ENCODE data around the gene RAP1A. TPM values are rescaled to one million over a fixed set of nuclear protein-coding genes. Genes with fewer than 3 reads are reported as not detected.
A peak's percentile ranks its signal among the peaks of the same experiment; 100 is the strongest.
"Not testable (repeated sequence)": the region's sequence is repeated elsewhere in the genome, so short reads cannot be mapped to it uniquely, and the experiment has no call there.

Gene RAP1A
- total RNA-seq, 2 donors from 2014 or later, result 109 to 112 TPM

DNA sequence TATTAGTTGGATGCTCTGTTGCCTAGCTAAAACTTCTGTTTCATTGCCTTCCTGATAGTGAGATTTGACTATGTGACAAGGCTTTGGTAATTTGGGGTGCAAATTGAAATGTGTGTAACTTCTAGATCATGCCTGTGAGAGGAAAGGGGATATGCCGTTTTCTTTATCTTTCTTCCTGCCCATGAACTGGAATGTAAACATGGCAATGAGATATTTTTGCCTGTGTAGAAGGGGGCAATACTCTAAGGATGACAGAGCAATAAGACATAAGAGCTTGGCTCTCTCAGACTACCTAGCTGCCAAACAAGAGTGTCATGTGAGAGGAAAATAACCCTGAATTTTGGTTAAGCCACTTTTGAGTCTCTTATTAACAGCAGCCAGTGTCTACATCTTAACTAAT lies 49.7 kb downstream of the RAP1A start:
- no peaks in the 10 kb centered on the region for H3K27me3 Mint-ChIP-seq
- no peak for DNase-seq
- H3K27ac Mint-ChIP-seq, result peak overlapping the region; percentile 93
- no peaks in the 10 kb centered on the region for H3K9me3 ChIP-seq (ENCODE audit: control insufficient read depth, low read length, poor library complexity, severe bottlenecking)
- H3K4me3 Mint-ChIP-seq, result no peak overlapping the region
- peaks cover 55% of the 10 kb centered on the region for H3K4me1 Mint-ChIP-seq
- no peak for ATAC-seq
- H3K36me3 Mint-ChIP-seq (ENCODE audit: low read depth), result peaks cover 5% of the 10 kb centered on the region

DNA sequence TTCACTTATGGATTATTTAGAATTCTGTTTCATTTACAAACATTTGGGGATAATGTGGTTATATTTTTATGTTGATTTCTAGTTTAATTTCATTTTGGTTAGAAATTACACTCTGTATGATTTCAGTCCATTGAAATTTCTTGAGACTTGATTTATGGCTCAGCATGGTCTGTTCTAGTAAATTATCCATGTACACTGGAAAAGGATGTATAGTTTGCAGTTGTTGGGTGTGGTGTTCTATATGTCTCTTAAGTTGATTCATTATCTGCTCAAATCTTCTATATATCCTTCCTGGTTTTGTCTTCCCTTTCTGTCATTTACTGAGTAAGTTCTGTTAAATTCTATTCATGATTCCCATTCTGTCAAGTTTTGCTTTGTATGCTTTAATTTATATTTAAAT lies 52.3 kb downstream of the RAP1A start:
- ATAC-seq (no peak), DNase-seq (no peak)
- H3K27me3 Mint-ChIP-seq, result no peaks in the 10 kb centered on the region
- peaks cover 7% of the 10 kb centered on the region for H3K36me3 Mint-ChIP-seq (ENCODE audit: low read depth)
- H3K4me1 Mint-ChIP-seq, result peaks cover 45% of the 10 kb centered on the region
- H3K9me3 ChIP-seq (ENCODE audit: control insufficient read depth, low read length, poor library complexity, severe bottlenecking), result no peaks in the 10 kb centered on the region
- peak overlapping the region; percentile 83 for H3K27ac Mint-ChIP-seq
- no peak overlapping the region for H3K4me3 Mint-ChIP-seq

DNA sequence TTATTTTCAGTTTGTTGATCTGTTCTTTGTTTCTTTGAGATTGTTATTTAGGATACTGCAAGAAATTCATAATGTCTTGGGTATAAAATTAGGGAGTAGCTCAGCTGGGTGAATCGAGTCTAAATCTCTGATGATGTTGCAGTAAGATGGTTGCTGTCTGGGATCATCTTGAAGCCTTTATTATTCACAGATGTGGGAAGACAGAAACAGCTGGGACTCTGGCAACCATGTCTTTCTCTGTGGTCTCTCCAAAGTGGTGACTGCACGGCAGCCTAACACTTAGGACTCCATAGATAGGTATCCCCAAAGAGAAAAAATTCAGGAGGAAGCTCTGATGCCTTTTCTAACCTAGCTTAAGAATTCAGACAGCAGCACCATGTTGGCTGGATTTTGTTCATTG lies 52.7 kb downstream of the RAP1A start:
- ATAC-seq (no peak), DNase-seq (no peak)
- H3K27me3 Mint-ChIP-seq, result no peaks in the 10 kb centered on the region
- H3K4me1 Mint-ChIP-seq, result peaks cover 43% of the 10 kb centered on the region
- peak overlapping the region; percentile 83 for H3K27ac Mint-ChIP-seq
- no peaks in the 10 kb centered on the region for H3K9me3 ChIP-seq (ENCODE audit: control insufficient read depth, low read length, poor library complexity, severe bottlenecking)
- H3K36me3 Mint-ChIP-seq (ENCODE audit: low read depth), result peaks cover 7% of the 10 kb centered on the region
- H3K4me3 Mint-ChIP-seq, result no peak overlapping the region

DNA sequence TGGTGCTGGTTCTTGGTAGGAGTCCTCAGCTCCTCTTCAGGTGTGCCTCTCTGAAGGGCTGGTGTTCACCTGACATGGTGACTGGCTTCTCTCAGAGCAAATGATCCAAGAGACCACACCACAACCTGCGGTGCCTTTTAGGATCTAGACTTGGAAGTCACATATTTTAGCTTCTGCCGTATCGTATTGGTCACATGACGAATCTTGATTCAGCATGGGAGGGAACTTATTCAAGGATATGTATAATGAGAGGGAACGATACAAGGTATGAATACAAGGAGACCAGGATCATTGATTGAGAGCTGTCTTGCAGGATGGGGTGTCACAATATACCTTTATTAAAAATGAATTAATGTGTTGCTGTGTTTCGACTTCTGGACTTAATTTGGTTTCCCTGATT lies 58.0 kb downstream of the RAP1A start:
- ATAC-seq (no peak), DNase-seq (no peak)
- peaks cover 2% of the 10 kb centered on the region for H3K36me3 Mint-ChIP-seq (ENCODE audit: low read depth)
- peak overlapping the region; percentile 8 for H3K27ac Mint-ChIP-seq
- H3K4me3 Mint-ChIP-seq, result no peak overlapping the region
- peaks cover 11% of the 10 kb centered on the region for H3K4me1 Mint-ChIP-seq
- no peaks in the 10 kb centered on the region for H3K27me3 Mint-ChIP-seq
- no peaks in the 10 kb centered on the region for H3K9me3 ChIP-seq (ENCODE audit: control insufficient read depth, low read length, poor library complexity, severe bottlenecking)

DNA sequence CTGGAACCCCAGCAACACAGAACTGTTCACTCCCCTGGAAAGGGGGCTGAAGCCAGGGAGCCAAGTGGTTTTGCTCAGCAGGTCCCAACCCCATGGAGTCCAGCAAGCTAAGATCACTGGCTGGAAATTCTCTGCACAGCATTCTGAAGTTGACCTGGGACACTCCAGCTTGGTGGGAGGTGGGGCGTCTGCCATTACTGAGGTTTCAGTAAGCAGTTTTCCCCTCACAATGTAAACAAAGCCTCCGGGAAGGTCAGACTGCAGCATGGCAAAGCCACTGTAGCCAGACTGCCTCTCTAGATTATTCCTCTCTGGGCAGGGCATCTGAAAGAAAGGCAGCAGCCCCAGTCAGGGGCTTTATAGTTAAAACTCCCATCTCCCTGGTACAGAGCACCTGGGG lies 60.0 kb downstream of the RAP1A start:
- H3K4me3 Mint-ChIP-seq, result no peak overlapping the region
- H3K36me3 Mint-ChIP-seq (ENCODE audit: low read depth), result peaks cover 2% of the 10 kb centered on the region
- H3K4me1 Mint-ChIP-seq, result peaks cover 3% of the 10 kb centered on the region
- no peak for ATAC-seq
- H3K9me3 ChIP-seq (ENCODE audit: control insufficient read depth, low read length, poor library complexity, severe bottlenecking), result no peaks in the 10 kb centered on the region
- no peaks in the 10 kb centered on the region for H3K27me3 Mint-ChIP-seq
- H3K27ac Mint-ChIP-seq, result no peak overlapping the region
- DNase-seq, result no peak

DNA sequence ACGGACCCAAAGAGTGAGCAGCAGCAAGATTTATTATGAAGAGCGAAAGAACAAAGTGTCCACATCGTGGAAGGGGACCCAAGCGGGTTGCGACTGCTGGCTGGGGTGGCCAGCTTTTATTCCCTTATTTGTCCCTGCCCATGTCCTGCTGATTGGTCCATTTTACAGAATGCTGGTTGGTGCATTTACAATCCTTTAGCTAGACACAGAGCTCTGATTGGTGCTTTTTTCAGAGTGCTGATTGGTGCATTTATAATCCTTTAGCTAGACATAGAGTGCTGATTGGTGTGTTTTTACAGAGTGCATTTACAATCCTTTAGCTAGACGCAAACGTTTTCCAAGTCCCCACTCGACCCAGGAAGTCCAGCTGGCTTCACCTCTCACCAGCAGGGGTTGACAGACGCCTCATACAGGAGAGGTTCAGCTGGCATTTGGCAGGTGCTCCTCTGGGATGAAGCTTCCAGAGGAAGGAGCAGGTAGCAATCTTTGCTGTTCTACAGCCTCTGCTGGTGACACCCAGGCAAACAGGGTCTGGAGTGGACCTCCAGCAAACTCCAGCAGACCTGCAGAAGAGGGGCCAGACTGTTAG lies 60.7 kb downstream of the RAP1A start:
- H3K36me3 Mint-ChIP-seq (ENCODE audit: low read depth); H3K4me1 Mint-ChIP-seq; H3K9me3 ChIP-seq (ENCODE audit: control insufficient read depth, low read length, poor library complexity, severe bottlenecking); H3K27me3 Mint-ChIP-seq; ATAC-seq; DNase-seq; H3K4me3 Mint-ChIP-seq; H3K27ac Mint-ChIP-seq: not testable (repeated sequence)

DNA sequence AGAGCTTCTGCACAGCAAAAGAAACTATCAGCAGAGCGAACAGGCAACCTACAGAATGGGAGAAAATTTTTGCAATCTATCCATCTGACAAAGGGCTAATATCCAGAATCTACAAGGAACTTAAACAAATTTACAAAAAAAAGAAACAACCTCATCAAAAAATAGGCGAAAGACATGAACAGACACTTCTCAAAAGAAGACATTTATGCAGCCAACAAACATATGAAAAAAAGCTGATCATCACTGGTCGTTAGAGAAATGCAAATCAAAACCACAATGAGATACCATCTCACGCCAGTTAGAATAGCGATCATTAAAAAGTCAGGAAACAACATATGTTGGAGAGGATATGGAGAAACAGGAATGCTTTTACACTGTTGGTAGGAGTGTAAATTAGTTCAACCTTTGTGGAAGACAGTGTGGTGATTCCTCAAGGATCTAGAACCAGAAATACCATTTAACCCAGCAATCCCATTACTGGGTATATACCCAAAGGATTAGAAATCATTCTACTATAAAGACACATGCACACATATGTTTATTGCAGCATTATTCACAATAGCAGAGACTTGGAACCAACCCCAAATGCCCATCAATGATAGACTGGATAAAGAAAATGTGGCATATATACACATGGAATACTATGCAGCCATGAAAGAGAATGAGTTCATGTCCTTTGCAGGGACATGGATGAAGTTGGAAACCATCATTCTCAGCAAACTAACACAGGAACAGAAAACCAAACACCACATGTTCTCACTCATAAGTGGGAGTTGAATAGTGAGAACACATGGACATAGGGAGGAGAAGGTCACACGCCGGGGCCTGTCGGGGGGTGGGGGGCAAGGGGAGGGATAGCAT lies 65.9 kb downstream of the RAP1A start:
- not testable (repeated sequence) for H3K27me3 Mint-ChIP-seq; H3K4me3 Mint-ChIP-seq; DNase-seq; H3K36me3 Mint-ChIP-seq (ENCODE audit: low read depth); H3K27ac Mint-ChIP-seq; ATAC-seq; H3K9me3 ChIP-seq (ENCODE audit: control insufficient read depth, low read length, poor library complexity, severe bottlenecking)
- peaks cover 20% of the 10 kb centered on the region for H3K4me1 Mint-ChIP-seq

DNA sequence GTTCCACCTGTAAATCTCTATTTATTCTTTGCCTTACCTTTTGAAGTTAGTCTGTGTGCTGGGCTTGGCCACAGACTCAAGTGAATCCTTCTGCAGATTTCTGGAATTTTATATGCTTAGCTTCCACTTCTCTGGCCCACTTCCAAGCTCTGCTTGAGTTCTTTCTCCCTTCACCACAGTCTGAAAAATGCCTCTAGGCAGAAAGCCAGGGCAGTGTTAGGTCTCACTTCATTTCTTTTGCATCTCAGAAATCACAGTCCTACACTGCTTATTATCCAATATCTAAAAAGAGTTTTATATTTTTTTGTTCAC lies 70.7 kb downstream of the RAP1A start:
- Mint-ChIP-seq H3K4me3 (peak overlapping the region; percentile 62), H3K36me3 (ENCODE audit: low read depth) (peaks cover 18% of the 10 kb centered on the region), H3K27me3 (no peaks in the 10 kb centered on the region), H3K27ac (peak overlapping the region; percentile 90), H3K4me1 (peaks cover 37% of the 10 kb centered on the region)
- no peaks in the 10 kb centered on the region for H3K9me3 ChIP-seq (ENCODE audit: control insufficient read depth, low read length, poor library complexity, severe bottlenecking)
- ATAC-seq (no peak), DNase-seq (no peak)

DNA sequence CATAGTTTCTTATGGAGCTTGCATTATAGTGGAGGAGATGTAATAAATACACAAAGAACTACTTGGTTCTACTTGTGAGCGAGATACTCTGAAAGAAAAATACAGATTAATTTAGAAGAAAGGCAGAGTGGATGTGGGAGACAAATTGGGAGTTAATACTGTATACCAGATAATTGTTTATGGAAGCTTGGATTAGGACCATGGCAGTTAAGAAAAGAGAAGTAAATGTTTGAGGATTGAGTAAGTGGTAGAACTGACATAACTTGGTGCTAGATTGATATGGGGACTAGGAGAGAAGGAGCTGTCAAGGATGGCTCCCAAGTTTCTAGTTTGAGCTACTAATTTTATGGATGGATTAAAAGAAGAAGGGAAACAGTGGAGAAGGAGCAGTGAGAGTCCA lies 72.3 kb downstream of the RAP1A start:
- no peak overlapping the region for H3K4me3 Mint-ChIP-seq
- H3K4me1 Mint-ChIP-seq, result peaks cover 37% of the 10 kb centered on the region
- no peak for DNase-seq
- no peak for ATAC-seq
- no peaks in the 10 kb centered on the region for H3K9me3 ChIP-seq (ENCODE audit: control insufficient read depth, low read length, poor library complexity, severe bottlenecking)
- H3K27ac Mint-ChIP-seq, result peak overlapping the region; percentile 90
- no peaks in the 10 kb centered on the region for H3K27me3 Mint-ChIP-seq
- peaks cover 18% of the 10 kb centered on the region for H3K36me3 Mint-ChIP-seq (ENCODE audit: low read depth)

DNA sequence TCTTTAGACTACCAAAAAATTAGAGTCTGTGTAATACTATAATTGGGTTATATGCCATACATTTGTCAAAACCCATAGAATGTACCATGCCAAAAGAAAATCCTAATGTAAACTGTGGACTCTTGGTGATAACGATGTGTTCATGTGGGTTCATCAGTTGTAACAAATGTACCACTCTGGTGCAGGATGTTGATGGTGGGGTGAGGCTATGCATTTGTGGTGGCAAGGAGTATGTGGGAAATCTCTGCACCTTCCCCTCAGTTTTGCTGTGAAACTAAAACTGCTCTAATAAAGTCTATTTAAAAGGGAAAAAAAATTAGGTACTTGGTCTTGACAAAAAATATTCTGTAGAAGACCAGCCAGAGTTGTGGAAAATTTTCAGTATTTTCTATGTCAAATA lies 76.2 kb downstream of the RAP1A start:
- Mint-ChIP-seq H3K27me3 (no peaks in the 10 kb centered on the region), H3K36me3 (ENCODE audit: low read depth) (peaks cover 24% of the 10 kb centered on the region), H3K27ac (peak overlapping the region; percentile 63), H3K4me3 (no peak overlapping the region), H3K4me1 (peaks cover 37% of the 10 kb centered on the region)
- no peaks in the 10 kb centered on the region for H3K9me3 ChIP-seq (ENCODE audit: control insufficient read depth, low read length, poor library complexity, severe bottlenecking)
- no peak for DNase-seq
- ATAC-seq, result no peak

DNA sequence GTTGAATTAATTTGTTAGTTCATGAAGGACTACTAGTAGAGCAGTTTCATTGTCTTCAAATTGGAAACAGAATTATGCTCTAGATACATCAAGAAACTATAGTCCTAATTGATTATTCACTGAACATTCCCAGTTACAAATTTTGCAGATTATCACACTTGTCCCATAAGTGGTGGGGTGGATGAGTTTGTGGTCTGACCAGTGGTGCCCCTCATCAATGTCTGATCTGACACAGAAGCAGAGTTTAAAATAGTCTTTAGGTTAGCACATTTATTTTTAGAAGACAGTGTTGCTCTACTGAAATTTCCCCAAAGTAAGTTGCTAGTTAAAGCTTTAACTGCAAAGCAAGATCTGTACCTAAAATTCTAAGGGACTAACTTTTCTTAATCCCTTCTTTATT lies 76.7 kb downstream of the RAP1A start:
- Mint-ChIP-seq H3K27ac (peak overlapping the region; percentile 63), H3K27me3 (no peaks in the 10 kb centered on the region), H3K4me1 (peaks cover 39% of the 10 kb centered on the region), H3K36me3 (ENCODE audit: low read depth) (peaks cover 29% of the 10 kb centered on the region), H3K4me3 (no peak overlapping the region)
- no peak for DNase-seq
- ATAC-seq, result no peak
- H3K9me3 ChIP-seq (ENCODE audit: control insufficient read depth, low read length, poor library complexity, severe bottlenecking), result no peaks in the 10 kb centered on the region

DNA sequence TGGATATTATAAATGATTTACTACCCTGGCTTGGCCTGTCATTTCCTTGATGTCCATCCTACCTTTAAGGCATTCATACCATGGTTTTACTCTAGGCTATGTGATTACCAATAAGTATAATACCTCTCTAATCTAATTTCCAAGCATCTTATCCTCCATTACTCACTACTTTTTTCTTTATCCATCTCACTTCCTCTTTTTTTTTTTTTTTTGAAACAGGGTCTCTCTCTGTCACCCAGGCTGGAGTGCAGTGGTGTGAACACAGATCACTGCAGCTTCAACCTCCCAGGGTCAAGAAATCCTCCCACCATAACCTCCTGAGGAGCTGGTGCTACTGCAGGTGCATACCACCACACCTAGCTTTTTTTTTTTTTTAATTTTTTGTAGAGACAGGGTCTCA lies 79.7 kb downstream of the RAP1A start:
- H3K9me3 ChIP-seq (ENCODE audit: control insufficient read depth, low read length, poor library complexity, severe bottlenecking), result no peaks in the 10 kb centered on the region
- Mint-ChIP-seq H3K27me3 (no peaks in the 10 kb centered on the region), H3K4me3 (no peak overlapping the region), H3K27ac (peak overlapping the region; percentile 92), H3K4me1 (peaks cover 26% of the 10 kb centered on the region), H3K36me3 (ENCODE audit: low read depth) (peaks cover 19% of the 10 kb centered on the region)
- DNase-seq (no peak), ATAC-seq (no peak)

DNA sequence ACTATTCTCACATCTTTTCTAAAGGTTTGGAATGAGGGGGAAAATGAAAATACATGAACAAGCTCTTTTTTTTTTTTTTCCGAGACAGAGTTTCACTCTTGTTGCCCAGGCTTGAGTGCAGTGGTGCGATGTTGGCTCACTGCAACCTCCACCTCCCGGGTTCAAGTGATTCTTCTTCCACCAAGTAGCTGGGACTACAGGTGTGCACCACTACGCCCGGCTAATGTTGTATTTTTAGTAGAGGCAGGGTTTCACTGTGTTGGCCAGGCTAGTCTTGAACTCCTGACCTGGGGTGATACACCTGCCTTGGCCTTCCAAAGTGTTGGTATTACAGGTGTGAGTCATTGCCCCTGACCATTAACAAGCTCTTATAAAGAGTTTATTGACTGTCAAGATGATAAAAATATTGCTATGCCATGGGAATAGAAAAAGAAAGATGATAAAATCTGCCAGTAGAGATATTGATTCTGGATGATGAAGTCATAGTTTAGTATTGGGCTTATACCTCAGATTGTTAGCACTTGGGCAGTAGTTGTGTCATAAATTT lies 83.0 kb downstream of the RAP1A start:
- H3K36me3 Mint-ChIP-seq (ENCODE audit: low read depth), result peaks cover 21% of the 10 kb centered on the region

DNA sequence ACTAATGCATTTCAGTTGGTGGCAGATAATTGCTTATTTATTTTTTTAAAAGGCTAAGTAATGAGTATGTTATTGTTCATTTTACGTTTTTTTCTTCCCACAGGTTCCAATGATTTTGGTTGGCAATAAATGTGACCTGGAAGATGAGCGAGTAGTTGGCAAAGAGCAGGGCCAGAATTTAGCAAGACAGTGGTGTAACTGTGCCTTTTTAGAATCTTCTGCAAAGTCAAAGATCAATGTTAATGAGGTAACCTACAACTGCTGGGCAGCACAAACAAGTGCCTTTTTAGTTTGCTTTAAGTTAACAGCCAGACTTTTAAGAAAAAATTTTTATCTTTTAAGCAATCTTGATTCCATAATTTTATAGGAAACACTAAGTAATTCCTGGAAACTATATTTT lies 84.7 kb downstream of the RAP1A start:
- H3K9me3 ChIP-seq (ENCODE audit: control insufficient read depth, low read length, poor library complexity, severe bottlenecking), result no peaks in the 10 kb centered on the region
- Mint-ChIP-seq H3K4me3 (no peak overlapping the region), H3K27ac (peak overlapping the region; percentile 24), H3K4me1 (peaks cover 18% of the 10 kb centered on the region), H3K27me3 (no peaks in the 10 kb centered on the region), H3K36me3 (ENCODE audit: low read depth) (peaks cover 21% of the 10 kb centered on the region)
- ATAC-seq (no peak), DNase-seq (no peak)

More for the DNA sequence above, 83.0 kb downstream of the RAP1A start:
- Mint-ChIP-seq H3K4me1 (peaks cover 20% of the 10 kb centered on the region), H3K4me3 (no peak overlapping the region), H3K27ac (no peak overlapping the region), H3K27me3 (no peaks in the 10 kb centered on the region)
- no peaks in the 10 kb centered on the region for H3K9me3 ChIP-seq (ENCODE audit: control insufficient read depth, low read length, poor library complexity, severe bottlenecking)
- ATAC-seq (no peak), DNase-seq (no peak)
